Measurements from ENCODE around the gene SULT1A2.
"Not testable (repeated sequence)": the region's sequence is repeated elsewhere in the genome, so short reads cannot be mapped to it uniquely, and the experiment has no call there.

SULT1A2 gene

GRCh38 chr16:28609631-28610594 lies 13.1 kb upstream of the SULT1A2 start, which contains the start of gene SULT1A1:
TSS of gene SULT1A1 (minus strand) at chr16:28610044. CDS start at chr16:28608855, 1,189 bp downstream.
- no peak for DNase-seq (ENCODE audit: extremely low read depth in 1 of 2, low read depth in 1 of 2)

DNA sequence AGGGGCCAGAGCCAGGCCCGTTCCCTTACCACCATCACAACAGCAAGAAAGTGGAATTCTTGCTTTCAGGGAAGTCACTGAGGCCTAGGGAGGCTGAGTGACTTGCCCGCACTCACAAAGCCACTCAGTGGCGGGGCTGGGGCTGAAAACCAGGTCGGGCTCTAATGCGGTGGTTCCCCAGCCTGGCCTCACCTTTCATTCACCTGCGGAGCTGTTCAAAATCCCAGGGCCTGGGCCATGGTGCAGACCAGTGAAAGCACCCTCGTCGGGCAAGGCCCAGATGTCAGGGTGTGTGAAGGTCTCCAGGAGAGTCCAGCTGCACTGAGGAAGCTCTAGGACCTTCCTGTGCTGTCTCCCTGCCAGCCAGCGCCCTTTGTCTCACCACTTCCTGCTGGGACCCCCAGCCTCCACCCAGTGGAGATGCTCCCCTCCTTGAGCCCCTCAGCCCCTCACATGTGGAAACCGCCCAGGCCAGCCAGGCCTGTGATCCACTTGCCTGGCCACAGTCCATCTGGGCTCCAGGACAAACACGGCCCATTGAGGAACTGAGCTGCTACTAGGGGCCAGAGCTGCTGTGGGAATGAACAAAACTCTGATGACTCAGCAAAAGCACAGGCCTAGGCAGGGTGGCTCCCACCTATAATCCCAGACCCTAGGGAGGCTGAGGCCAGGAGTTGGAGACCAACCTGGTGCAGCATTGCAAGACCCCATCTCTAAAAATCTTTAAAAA lies 12.2 kb upstream of the SULT1A2 start:
- not testable (repeated sequence) for DNase-seq (ENCODE audit: extremely low read depth in 1 of 2, low read depth in 1 of 2)

GRCh38 chr16:28608496-28608808 lies 11.6 kb upstream of the SULT1A2 start:
- DNase-seq (ENCODE audit: extremely low read depth in 1 of 2, low read depth in 1 of 2) = not testable (repeated sequence)

DNA sequence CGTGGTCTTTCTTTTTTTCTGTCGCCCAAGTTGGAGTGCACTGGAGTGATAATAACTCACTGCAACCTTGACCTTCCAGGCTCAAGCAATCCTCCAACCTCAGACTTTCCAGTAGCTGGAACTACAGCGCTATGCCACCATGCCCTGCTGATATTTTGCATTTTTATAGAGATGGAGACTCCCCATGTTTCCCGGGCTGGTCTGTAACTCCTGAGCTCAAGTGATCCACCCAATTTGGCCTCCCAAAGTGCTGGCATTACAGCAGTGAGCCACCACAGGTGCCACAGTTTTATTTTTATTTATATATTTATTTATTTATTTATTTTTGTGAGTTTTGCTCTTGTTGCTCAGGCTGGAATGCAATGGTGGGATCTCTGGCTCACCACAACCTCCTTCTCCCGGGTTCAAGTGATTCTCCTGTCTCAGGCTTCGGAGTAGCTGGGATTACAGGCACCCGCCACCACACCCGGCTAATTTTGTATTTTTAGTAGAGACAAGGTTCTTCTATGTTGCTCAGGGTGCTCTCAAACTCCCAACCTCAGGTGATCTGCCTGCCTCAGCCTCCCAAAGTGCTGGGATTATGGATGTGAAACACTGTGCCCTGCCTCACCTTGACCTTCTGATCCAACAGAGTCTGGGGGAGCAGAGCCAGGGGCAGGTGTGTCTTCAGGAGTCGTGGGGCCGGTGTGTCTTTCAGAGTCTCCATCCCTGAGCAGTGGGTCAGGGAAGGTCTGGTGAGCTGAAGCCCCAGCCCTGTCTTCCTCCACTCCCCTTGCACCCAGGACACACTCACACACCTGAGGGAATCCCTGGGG lies 11.0 kb upstream of the SULT1A2 start:
- not testable (repeated sequence) for DNase-seq (ENCODE audit: extremely low read depth in 1 of 2, low read depth in 1 of 2)

DNA sequence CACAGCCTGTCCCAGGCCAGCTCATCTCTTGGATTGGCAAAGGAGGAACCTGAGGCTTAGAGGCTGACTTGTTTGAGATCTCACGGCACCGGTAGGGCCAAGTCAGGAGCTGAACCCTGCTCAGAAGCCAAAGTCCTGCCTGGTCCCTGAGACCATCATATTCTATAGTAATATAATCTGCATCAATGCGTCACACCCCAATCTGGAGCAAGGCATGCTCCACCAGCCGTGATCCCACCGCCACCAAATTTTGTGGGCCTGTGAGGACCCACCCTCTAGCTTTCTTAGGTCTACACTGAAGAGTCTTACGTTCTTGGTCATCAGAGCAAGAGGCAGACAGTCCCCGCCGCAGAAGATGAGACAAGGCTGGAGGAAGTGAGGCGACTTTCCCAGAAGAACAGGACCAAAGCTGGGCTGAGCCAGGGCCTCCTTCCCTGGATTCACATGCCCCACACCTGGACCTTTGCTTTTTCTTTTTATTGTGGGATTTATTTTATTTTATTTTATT lies 10.3 kb upstream of the SULT1A2 start:
- DNase-seq (ENCODE audit: extremely low read depth in 1 of 2, low read depth in 1 of 2) = no peak

DNA sequence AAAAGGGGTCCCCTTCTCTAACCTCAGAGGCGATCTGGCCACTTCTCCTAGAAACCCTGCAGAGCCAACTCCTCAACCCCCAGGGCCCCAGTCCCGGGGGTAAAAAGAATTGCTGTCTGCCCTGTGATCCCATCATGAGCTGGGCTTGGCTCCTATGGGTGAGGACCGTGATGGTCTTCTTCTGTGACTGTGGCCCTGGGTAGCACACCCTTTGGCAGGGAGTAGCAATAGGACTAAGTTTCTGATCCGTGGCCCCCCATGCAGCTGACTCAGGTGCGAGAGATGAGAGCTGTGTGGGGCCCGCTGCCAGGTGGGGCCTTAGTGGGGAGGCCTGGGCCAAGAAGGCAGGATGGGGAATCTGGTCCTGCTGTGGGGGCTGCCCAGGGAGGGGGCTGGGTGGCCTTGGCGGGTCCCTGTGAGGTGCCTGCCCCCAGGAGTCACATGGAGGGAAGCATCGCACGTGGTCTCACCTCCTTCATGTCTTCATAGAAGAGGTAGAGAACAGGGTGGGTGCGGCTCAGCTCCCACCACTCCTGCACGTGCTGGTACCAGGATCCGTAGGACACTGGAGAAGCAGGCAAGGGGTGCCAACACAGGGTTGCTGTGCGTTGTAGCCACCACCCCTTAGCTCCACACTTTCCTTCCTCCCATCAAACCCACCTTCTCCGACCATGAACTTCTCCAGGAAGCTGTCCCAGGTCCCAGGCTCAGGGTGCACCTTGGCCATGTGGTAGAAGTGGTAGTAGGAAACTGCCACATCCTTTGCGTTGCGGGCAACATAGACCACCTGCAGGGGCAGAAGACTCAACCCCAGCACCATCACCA lies 9.7 kb upstream of the SULT1A2 start:
- no peak for DNase-seq (ENCODE audit: extremely low read depth in 1 of 2, low read depth in 1 of 2)

GRCh38 chr16:28604186-28604565 lies 7.3 kb upstream of the SULT1A2 start:
- no peak for DNase-seq (ENCODE audit: extremely low read depth in 1 of 2, low read depth in 1 of 2)

- no peak for DNase-seq (ENCODE audit: extremely low read depth in 1 of 2, low read depth in 1 of 2)
These were observed 6.7 kb upstream of the SULT1A2 start for GRCh38 chr16:28603381-28604185.

DNA sequence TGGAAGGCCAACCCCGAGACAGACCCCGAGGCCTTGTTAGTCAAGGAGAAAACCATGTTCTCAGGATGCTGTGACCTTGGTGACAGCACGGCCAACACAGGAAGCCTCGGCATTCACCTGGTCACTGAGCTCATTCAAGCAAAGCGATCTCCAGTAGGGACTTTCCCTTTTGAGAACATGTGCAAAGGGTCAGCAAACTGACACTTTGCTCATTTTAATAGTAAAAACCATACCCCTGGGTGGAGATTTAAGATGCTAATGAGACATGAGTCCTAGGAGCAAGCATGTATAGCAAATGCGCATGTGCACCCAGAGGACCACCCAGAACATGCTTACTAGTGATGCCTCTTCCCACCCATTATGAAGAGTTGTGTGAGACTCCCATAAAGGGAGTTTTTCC lies 5.7 kb upstream of the SULT1A2 start:
- no peak for DNase-seq (ENCODE audit: extremely low read depth in 1 of 2, low read depth in 1 of 2)

GRCh38 chr16:28602062-28602461 lies 5.2 kb upstream of the SULT1A2 start:
- not testable (repeated sequence) for DNase-seq (ENCODE audit: extremely low read depth in 1 of 2, low read depth in 1 of 2)

GRCh38 chr16:28601589-28601988 lies 4.7 kb upstream of the SULT1A2 start:
- not testable (repeated sequence) for DNase-seq (ENCODE audit: extremely low read depth in 1 of 2, low read depth in 1 of 2)

DNA sequence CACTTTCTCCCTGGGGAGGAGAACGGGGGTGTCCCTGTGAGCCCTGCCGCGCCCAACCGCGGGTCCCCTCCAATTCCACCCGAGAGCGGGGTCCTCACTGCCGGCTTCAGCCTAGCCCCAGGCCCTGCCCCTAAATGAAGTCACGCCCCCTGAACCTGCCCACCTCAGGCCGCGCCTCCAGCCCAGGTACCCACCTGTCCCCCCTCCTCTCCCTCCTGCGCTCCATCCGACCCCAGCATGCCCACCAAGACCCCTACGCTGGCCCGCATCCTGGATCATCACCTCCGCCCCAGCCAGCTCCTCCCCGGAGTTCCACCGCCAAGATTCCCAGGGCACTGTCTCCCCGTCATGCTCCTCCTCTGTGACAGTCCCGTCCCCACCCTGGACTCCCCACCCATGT lies 4.1 kb upstream of the SULT1A2 start:
- DNase-seq (ENCODE audit: extremely low read depth in 1 of 2, low read depth in 1 of 2) = not testable (repeated sequence)

DNA sequence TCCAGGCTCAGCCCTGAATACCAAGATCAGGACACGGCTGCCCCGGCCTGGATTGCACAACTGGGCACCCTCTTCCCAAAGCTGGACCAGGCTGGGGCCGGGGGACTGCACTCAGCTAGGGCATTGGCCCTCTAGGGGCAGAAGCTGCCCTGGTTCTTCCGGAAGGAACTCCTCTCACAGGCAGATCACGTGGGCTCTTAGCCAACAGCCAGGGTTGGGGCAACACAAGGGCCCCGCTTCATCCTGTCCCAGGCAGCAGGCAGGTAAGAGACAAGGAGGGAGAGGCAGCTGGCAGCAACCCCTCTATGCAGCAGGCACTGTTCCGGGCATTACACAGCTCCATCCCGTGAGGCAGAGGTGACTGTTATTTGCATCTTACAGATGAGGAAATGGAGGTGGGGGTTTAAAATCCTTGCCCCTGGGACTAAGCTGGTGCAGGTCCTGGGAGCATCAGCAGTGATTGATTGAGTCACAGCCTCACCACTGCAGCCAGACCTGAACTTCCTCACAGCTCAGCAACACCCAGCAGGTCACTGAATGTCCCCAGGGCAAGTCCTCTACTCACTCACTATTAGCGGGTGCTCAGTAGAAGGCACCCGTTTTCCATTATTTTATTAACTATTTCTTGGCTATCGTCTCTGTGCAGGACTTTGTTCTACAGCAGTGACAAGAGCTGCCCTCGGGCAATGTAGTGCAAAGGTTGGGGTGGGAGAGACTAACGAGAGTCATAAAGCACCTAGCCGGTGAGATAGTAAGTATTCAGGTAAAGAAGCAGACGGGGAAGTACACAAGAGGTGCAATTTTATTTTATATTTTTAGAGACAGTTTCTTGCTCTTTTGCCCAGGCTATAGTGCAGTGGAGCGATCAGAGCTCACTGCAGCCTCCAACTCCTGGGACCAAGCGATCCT lies 2.8 kb upstream of the SULT1A2 start:
- not testable (repeated sequence) for DNase-seq (ENCODE audit: extremely low read depth in 1 of 2, low read depth in 1 of 2)

DNA sequence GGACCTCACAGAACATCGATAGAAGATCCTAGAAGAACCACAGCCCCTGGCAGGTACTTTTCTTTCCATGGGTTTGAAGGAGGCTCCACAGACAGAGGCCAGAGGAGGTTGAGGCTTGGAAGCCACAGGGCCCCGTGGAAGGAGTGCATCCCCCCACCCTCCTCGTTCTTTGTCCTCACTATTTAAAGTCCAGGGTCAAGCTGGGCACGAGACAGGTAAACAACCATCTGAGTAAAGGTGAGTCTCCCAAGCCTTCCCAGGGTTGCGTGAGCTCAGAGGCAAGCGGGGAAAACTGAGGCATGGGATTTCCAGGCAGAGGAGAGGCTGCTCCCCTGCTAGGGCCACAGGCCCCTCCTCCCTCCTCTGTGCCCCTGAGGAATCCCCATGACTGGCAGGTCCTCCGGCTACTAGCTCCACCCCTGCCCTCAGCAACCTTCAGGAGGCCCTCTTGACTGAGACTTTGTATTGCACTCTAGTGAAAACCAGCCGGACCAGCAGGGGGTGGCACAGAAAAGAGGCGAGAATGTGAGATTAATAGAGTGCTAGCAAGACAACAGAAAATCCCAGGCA lies 927 bp upstream of the SULT1A2 start:
- no peak for DNase-seq (ENCODE audit: extremely low read depth in 1 of 2, low read depth in 1 of 2)

DNA sequence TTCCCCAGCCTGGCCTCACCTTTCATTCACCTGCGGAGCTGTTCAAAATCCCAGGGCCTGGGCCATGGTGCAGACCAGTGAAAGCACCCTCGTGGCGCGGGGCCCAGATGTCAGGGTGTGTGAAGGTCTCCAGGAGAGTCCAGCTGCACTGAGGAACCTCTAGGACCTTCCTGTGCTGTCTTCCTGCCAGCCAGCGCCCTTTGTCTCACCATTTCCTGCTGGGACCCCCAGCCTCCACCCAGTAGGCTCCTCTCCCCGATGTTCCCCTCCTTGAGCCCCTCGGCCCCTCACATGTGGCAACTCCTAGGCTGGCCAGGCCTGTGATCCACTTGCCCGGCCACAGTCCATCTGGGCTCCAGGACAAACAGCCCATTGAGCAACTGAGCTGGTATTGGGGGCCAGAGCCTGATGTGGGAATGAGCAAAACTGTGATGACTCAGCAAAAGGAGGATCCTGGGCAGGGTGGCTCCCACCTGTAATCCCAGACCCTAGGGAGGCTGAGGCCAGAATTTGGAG lies 677 bp downstream of the SULT1A2 start:
- no peak for DNase-seq (ENCODE audit: extremely low read depth in 1 of 2, low read depth in 1 of 2)

- not testable (repeated sequence) for DNase-seq (ENCODE audit: extremely low read depth in 1 of 2, low read depth in 1 of 2)
These were observed 1.4 kb downstream of the SULT1A2 start for GRCh38 chr16:28595451-28595850.

GRCh38 chr16:28592979-28593553 lies 3.8 kb downstream of the SULT1A2 start:
- no peak for DNase-seq (ENCODE audit: extremely low read depth in 1 of 2, low read depth in 1 of 2)

All from stimulated activated CD8-positive, alpha-beta memory T cell treated with anti-CD3 and anti-CD28 coated beads, Interleukin-7, amount 100 ng/mL, for 48 hours (primary cell).